ENCODE results near the gene SNURF. TPM values are rescaled to one million over a fixed set of nuclear protein-coding genes. Genes with fewer than 3 reads are reported as not detected.

SNURF gene
- total and polyA plus RNA-seq, 2 of the 4 experiments (the other 2 are of a cell fraction), result 6.5 to 8.1 TPM

DNA sequence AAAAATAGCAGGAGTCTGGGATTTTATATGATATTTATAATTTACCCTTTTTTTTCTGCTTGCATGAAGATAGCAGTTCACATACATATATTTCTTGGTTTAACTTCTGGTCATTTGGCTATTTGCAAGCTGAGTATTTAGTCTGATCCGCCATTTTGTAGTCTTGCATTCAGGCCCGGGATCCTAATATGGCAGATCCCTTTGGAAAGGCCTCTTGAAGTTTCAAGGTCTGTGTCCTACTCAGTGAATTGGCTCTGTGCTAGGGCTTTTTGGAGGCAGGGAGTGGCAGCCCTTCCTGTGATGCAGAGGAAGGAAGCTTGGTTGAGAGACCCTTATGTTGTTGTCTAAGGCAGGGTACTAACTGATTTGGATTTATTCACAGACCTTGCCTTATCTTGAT, 2.9 kb downstream of the SNURF start:
- 0 out of 2 replicates have a peak overlapping the region, but pooled peaks have one; percentile 31 for H3K4me2 ChIP-seq (ENCODE audit: low read depth, low read length)
- DNase-seq (no peak), ATAC-seq (ENCODE audit: low read depth) (no peak)
- no peak overlapping the region for H2AK9ac ChIP-seq (replicated peaks; ENCODE audit: low read depth, low read length, poor library complexity)
- intact Hi-C loops (cut with micrococcal nuclease) (loop anchor here (2.0 kb wide), 1 partner anchor 101 kb away; no protein-coding TSS in a partner anchor), dilution Hi-C loops (cut with HindIII; ENCODE audit: low sequenced_read_pairs, unreplicated experiment) (no loop called here), in situ Hi-C loops (cut with MboI; ENCODE audit: low sequenced_read_pairs) (no loop called here)
- H4K5ac ChIP-seq (ENCODE audit: low read depth, low read length), result no peak overlapping the region
- 0 out of 2 replicates have a peak, but pooled peaks cover 2% of the 10 kb centered on the region for H3K9me3 ChIP-seq (ENCODE audit: control insufficient read depth, insufficient read depth, low read length)
- WGBS, 2 experiments (ENCODE audit: extremely low coverage in 2 of 2, insufficient read length in 1 of 2), result no CpG with 5 or more reads among the region's 2 CpGs
- peaks cover 0 to 23% of the 10 kb centered on the region in 2 experiments; a peak in 3 of 4 replicates for H3K79me1 ChIP-seq (ENCODE audit: low read depth in 1 of 2, low read length in 2 of 2)
- BruUV-seq (replicated peaks), result TSS peak; percentile 19
- H3K9ac ChIP-seq (ENCODE audit: low read depth, low read length), result no peak overlapping the region
- H2BK15ac ChIP-seq (ENCODE audit: low read depth, low read length), result no peak overlapping the region
- no peaks in the 10 kb centered on the region for H3K27me3 ChIP-seq (ENCODE audit: control insufficient read depth, insufficient read depth, low read length)
- H4K8ac ChIP-seq (ENCODE audit: low read depth in 2 of 2, low read length in 2 of 2), result no peak overlapping the region
- POLR2A ChIA-PET (ENCODE audit: unreplicated experiment), result no interaction called here
- CTCF ChIA-PET, result interaction anchor here (1.0 kb wide), 1 partner anchor 28 kb away, joined by 4 read pairs; no protein-coding TSS in a partner anchor
- H2AFZ ChIP-seq (replicated peaks; ENCODE audit: low read length, poor library complexity), result no peak overlapping the region
- 0 out of 2 replicates have a peak overlapping the region, but pooled peaks have one; percentile 9 for H3K4me3 ChIP-seq (ENCODE audit: insufficient read depth, low read depth, low read length)
- H3K18ac ChIP-seq (ENCODE audit: low read depth, low read length), result no peak overlapping the region
- no peak overlapping the region for H2BK20ac ChIP-seq (ENCODE audit: low read depth, low read length)
- 0 out of 2 replicates have a peak, but pooled peaks cover 1% of the 10 kb centered on the region for H3K4me1 ChIP-seq (ENCODE audit: control insufficient read depth, insufficient read depth, low read length)
- H3K14ac ChIP-seq (replicated peaks; ENCODE audit: low read depth, low read length), result no peak overlapping the region
- no peak overlapping the region for H3K27ac ChIP-seq (ENCODE audit: insufficient read depth, low read length)
- peak overlapping the region; percentile 42; the same call in 1 of the 2 replicates for H3K23ac ChIP-seq (ENCODE audit: low read depth, low read length)
- no peaks in the 10 kb centered on the region for H3K9me1 ChIP-seq (ENCODE audit: insufficient read depth, low read length)
- H2AK5ac ChIP-seq (ENCODE audit: low read depth, low read length), result no peak overlapping the region
- H2BK120ac ChIP-seq (ENCODE audit: low read depth, low read length), result no peak overlapping the region
- no peak overlapping the region for H3K4ac ChIP-seq (ENCODE audit: low read depth, low read length)
- H4K20me1 ChIP-seq (ENCODE audit: insufficient read depth, low read length), result peaks cover 28% of the 10 kb centered on the region
- H2BK5ac ChIP-seq (ENCODE audit: low read depth, low read length, poor library complexity, severe bottlenecking), result no peak overlapping the region
- TF ChIP-seq FOS (IDR thresholded peaks at IDR 0.05; ENCODE audit: low read depth, low read length), result no peak
- no peak for TF ChIP-seq MAZ (IDR thresholded peaks at IDR 0.05; ENCODE audit: borderline replicate concordance, low read depth, low read length)
- TF ChIP-seq SMC3 (IDR thresholded peaks at IDR 0.05; ENCODE audit: low read depth, low read length), result no peak
- TF ChIP-seq, protein P1, sequence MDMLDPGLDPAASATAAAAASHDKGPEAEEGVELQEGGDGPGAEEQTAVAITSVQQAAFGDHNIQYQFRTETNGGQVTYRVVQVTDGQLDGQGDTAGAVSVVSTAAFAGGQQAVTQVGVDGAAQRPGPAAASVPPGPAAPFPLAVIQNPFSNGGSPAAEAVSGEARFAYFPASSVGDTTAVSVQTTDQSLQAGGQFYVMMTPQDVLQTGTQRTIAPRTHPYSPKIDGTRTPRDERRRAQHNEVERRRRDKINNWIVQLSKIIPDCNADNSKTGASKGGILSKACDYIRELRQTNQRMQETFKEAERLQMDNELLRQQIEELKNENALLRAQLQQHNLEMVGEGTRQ (IDR thresholded peaks at IDR 0.05; ENCODE audit: low read depth, low read length), result no peak
- no peak for TF ChIP-seq CEBPB (IDR thresholded peaks at IDR 0.05; ENCODE audit: low read depth, low read length)
- no peak for TF ChIP-seq RFX5 (IDR thresholded peaks at IDR 0.05; ENCODE audit: low read depth, low read length)
- TF ChIP-seq NFE2L2 (IDR thresholded peaks at IDR 0.05; ENCODE audit: low read depth, low read length), result no peak
- TF ChIP-seq CHD1 (IDR thresholded peaks at IDR 0.05; ENCODE audit: low read depth, low read length), result no peak
- no peak for TF ChIP-seq MAFK (IDR thresholded peaks at IDR 0.05; ENCODE audit: low read depth, low read length)
- TF ChIP-seq POLR2A (IDR thresholded peaks at IDR 0.05; ENCODE audit: low read depth, low read length), result no peak
- TF ChIP-seq RAD21 (IDR thresholded peaks at IDR 0.05; ENCODE audit: low read length), result no peak
- TF ChIP-seq, protein P2, sequence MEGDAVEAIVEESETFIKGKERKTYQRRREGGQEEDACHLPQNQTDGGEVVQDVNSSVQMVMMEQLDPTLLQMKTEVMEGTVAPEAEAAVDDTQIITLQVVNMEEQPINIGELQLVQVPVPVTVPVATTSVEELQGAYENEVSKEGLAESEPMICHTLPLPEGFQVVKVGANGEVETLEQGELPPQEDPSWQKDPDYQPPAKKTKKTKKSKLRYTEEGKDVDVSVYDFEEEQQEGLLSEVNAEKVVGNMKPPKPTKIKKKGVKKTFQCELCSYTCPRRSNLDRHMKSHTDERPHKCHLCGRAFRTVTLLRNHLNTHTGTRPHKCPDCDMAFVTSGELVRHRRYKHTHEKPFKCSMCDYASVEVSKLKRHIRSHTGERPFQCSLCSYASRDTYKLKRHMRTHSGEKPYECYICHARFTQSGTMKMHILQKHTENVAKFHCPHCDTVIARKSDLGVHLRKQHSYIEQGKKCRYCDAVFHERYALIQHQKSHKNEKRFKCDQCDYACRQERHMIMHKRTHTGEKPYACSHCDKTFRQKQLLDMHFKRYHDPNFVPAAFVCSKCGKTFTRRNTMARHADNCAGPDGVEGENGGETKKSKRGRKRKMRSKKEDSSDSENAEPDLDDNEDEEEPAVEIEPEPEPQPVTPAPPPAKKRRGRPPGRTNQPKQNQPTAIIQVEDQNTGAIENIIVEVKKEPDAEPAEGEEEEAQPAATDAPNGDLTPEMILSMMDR (conservative IDR thresholded peaks at IDR 0.05; ENCODE audit: low read depth, low read length), result no peak
- no peak for TF ChIP-seq RCOR1 (IDR thresholded peaks at IDR 0.05; ENCODE audit: insufficient replicate concordance, low read length)
- TF ChIP-seq, protein P3, sequence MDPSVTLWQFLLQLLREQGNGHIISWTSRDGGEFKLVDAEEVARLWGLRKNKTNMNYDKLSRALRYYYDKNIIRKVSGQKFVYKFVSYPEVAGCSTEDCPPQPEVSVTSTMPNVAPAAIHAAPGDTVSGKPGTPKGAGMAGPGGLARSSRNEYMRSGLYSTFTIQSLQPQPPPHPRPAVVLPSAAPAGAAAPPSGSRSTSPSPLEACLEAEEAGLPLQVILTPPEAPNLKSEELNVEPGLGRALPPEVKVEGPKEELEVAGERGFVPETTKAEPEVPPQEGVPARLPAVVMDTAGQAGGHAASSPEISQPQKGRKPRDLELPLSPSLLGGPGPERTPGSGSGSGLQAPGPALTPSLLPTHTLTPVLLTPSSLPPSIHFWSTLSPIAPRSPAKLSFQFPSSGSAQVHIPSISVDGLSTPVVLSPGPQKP (IDR thresholded peaks at IDR 0.05; ENCODE audit: borderline replicate concordance, low read depth, low read length), result no peak
- no peak for TF ChIP-seq MXI1 (IDR thresholded peaks at IDR 0.05; ENCODE audit: borderline replicate concordance, low read depth, low read length)
- H4K91ac ChIP-seq (ENCODE audit: insufficient read depth, low read depth, low read length), result no peak overlapping the region
- no peak overlapping the region for H3K56ac ChIP-seq (ENCODE audit: extremely low read depth, insufficient read depth, low read length)
- H3K36me3 ChIP-seq (ENCODE audit: control insufficient read depth, insufficient read depth, low read length), result peaks cover 2% of the 10 kb centered on the region
